NCI-H2171 treated with DMSO at 0.1 percent for 48 hours (cell line): ENCODE data around the gene HOXA3.

Experiments used
- DNase-seq: peaks from one replicate; lab custom pipeline; 2025; lab: John Stamatoyannopoulos, UW

Gene HOXA3

DNA sequence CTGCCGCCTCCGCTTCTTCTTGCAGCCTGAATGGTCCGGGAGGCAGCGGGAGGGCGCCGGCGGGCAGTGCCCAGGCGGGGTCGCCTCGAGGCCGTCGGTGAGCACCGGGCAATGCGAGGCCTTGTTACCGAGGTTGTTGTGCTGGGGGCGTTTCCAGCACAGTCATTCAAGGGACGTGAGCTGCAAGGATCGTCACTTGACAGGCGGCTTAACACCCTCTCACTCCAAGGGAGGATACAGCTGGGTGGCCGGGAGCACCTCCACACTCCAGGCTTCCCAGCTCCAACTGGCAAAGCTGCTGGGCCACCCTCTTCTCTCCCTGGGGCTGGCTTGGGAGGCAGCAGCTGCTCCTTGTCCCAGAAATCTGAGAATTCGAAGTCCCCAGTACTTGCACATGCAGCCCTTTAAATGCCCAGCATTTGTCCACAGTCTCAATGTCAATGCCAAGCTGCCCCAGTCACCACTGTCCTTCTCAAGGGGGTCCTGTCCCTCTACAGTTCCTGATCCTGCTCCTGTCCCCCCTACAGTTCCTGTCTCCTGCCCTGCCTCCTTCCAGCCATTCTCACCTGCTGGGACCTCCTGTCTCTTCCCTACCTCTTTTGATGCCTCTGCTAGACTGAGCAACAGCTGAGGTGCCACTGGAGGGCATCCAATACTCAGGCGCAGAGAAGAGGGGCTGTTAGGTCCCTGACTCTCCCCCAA lies 37.1 kb upstream of the HOXA3 start:
- DNase-seq = no peak

- no peak for DNase-seq
Measured at GRCh38 chr7:27188386-27189294, 36.3 kb upstream of the HOXA3 start.

GRCh38 chr7:27187475-27188385 lies 35.3 kb upstream of the HOXA3 start:
- no peak for DNase-seq

DNA sequence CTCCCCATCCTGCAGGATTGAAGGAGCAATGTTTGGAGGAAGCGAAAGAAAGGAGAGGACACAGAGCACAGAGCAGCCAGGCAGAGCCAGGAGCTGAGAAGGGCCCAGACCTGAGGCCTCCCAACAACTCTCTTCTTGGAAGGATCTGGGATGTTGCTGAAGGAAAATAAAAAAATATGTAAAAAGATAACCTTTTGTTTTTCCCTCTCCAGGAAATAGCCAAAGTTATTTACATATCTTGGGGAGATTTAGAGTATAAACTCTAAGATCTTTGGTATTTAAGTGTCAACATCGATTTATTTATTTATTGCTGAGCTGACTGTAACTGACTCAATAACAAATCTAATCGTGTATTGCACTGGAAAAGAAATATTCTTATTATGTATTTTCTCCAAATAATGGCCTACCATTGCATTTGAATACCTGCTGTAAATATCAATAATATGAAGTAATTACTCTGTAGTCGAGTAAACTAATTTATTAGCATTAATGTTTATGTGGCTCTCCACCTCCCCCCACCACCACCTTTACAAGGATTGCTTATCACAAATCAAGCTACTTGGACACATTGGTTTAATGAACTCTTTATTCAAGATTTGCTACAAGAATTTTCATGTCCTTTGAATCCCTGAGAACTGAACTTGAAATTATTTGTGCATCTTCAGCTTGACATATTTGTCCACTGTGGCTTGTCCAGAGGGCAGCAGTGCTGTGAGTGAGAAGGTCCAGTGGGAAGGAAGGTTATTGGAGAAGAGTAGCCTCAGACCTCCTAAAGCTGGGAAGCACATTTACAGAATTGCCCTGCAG lies 34.5 kb upstream of the HOXA3 start:
- DNase-seq = no peak

GRCh38 chr7:27185854-27186667 lies 33.7 kb upstream of the HOXA3 start:
- DNase-seq = no peak

DNA sequence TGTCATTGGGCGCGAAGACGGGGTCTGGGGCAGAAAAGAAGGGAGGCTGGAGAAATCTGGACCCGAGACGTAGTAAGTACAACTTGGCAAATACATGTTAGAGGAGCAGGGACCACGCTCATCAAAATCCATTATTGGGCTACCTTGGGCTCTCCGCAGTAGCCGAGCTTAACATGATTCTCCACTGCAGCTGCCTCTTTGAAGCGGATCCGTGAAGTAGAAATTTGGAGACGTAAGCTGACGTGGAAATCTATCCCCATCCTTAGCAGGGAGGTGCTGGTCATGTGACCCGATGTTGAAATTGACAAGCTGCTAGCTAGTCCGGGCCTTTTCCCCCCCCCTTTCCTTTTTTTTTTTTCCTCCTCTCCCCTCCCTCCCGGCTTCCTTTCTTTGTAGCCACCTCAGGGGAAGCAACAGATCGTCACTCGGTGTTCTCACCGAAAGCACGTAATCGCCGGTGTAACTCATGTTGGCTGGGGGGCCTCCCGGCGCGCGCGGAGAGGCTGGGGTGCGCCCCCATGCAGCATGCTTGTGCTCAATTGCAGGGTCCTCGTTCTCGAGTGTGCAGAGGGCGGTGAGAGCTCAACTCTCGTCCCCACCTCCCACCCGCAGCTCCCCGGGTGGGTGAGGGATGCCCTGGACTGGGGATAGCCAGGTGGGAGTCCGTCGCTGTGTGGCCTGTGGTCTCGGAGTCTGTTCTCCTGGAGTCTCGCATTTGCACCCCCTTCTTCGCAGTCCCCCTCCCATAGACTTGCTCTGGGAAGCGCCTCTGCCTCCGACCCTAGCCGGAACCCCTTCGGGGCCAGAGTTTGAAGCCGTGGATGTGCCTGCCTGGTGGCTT lies 32.9 kb upstream of the HOXA3 start, which contains the start of gene HOXA11:
TSS of gene HOXA11 (minus strand) at position 220 of the 841 bp plus-strand sequence. CDS start at position 132, 88 bp downstream.
- peak; percentile 83 for DNase-seq

- peak; percentile 72 for DNase-seq
Measured at GRCh38 chr7:27184337-27185012, 32.1 kb upstream of the HOXA3 start.

- DNase-seq = peak; percentile 72
Measured at GRCh38 chr7:27183682-27184336, 31.4 kb upstream of the HOXA3 start.

DNA sequence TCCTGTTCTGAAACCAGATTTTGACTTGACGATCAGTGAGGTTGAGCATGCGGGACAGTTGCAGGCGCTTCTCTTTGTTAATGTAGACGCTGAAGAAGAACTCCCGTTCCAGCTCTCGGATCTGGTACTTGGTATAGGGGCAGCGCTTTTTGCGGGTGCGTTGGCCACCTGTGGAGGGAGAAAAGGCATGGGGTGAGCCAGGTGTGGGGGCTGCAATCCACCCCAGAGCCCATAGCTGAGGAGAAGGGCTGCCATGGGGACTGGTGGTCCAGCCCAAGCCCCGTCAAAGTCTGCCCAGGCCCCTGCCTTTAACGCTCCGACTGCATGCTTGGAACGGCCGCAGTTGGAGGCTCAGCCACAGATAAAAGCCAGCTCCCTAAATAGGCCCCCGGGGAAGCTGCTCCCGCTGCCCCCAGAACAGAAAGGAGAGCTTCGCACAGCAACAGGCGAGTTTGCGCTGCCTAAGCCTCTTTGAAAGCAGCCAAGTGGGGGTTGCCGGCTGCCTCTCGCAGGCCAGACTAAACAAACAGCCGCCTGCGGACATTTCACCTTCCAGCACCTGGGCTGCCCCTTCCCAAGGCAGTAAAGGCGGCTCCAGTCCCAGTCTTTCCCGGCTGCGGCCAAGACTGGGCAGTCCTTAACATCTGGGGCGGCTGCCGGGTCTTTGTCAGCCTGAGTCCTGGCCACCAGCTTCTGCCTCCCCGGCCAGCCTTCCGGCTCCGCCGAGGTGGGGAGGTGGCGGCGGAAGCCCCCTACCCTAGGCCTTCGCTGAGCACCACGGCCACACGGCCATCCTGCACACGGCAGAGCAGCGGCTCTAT lies 30.7 kb upstream of the HOXA3 start:
- no peak for DNase-seq

- DNase-seq = no peak
Measured at GRCh38 chr7:27182285-27182841, 30.0 kb upstream of the HOXA3 start.

- DNase-seq = no peak
Measured at GRCh38 chr7:27181795-27182275, 29.5 kb upstream of the HOXA3 start.

- no peak for DNase-seq
Measured at GRCh38 chr7:27180431-27181420, 28.3 kb upstream of the HOXA3 start.

DNA sequence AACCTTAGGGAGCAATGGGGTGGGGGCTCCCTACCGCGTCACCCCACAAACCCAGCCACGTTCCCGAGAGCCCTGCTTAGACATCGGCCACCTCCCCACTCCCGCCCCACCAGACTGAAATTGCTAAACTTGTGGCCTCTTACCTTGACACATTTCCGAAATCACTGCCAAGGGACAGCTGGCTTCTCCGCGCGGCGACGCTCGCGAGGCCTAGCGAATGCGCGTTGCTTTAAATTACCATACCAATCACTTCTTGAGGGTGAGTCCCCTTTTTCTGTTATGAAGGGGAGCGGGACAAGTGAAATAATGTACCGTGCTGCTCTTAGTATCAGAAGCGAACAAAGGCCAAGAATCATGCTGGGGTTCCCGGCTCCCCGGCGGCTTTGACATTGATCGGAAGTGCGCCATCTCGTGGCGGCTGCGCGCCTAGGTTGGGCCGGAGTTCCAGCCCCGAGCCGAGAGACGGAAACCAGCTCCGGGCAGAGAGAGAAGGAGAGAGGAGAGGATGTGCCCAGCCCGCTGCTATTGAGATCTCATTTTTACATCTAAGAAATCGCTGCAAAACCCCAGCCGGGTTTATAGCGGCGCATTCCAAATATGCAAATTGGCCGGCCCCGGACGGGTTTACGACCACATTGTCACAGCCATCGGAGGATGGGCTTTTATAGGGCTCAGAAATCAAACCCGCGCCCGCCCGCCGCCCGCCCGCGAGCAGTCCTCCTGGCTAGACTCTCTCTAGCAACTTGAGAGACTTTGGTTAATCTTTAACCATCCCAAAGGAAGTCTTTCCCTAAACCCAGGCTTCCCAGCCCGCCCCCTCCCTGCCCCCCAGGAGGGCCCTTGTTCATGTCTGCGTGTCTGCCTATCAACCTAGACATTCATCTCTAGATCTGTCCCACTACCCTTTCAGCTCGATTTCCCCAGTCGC lies 27.4 kb upstream of the HOXA3 start:
- peak; percentile 32 for DNase-seq

DNA sequence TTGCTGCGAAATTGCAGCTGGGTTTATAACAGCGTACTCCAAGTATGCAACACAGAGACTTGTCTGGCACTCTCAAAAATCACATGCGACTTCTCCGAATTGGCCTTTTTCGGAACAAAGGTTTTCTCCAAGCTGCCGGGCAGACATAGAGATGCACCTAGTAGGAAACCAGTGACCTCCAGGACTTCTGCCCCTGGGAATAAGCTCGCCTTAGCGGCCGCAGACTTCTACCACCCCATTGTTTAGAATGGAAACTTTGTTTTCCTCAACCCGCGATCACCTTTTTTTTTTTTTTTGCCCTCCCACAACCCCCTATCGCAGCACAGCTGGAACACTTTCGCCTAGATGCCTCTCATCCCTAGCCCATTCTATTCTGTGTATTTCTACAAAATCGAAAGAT lies 26.6 kb upstream of the HOXA3 start:
- no peak for DNase-seq

GRCh38 chr7:27178366-27178765 lies 26.0 kb upstream of the HOXA3 start:
- DNase-seq = no peak
